NCI-H345 (cell line): ENCODE results near the gene STX2.
A peak's percentile ranks its signal among the peaks of the same experiment; 100 is the strongest.

ENCODE experiments used
- DNase-seq: peaks from one replicate; lab custom pipeline; 2025; lab: John Stamatoyannopoulos, UW

Gene STX2

GRCh38 chr12:130831246-130831645 lies 7.8 kb downstream of the STX2 start:
- DNase-seq = no peak

GRCh38 chr12:130830246-130830551 lies 8.9 kb downstream of the STX2 start:
- DNase-seq = peak; percentile 82

GRCh38 chr12:130829391-130830245 lies 9.4 kb downstream of the STX2 start:
- no peak for DNase-seq

- DNase-seq = no peak
Measured at GRCh38 chr12:130828895-130829294, 10.2 kb downstream of the STX2 start.

- DNase-seq = no peak
Measured at GRCh38 chr12:130827432-130827831, 11.6 kb downstream of the STX2 start.

GRCh38 chr12:130826151-130826801 lies 12.8 kb downstream of the STX2 start:
- DNase-seq = peak; percentile 6

- no peak for DNase-seq
Measured at GRCh38 chr12:130825771-130826150, 13.3 kb downstream of the STX2 start.

GRCh38 chr12:130819681-130820080 lies 19.4 kb downstream of the STX2 start:
- DNase-seq = no peak

GRCh38 chr12:130818635-130819576 lies 20.1 kb downstream of the STX2 start:
- no peak for DNase-seq

GRCh38 chr12:130818272-130818634 lies 20.8 kb downstream of the STX2 start:
- DNase-seq = no peak

- DNase-seq = no peak
Measured at GRCh38 chr12:130817804-130818203, 21.2 kb downstream of the STX2 start.

GRCh38 chr12:130816097-130816496 lies 23.0 kb downstream of the STX2 start:
- no peak for DNase-seq

- DNase-seq = no peak
Measured at GRCh38 chr12:130815028-130815741, 23.9 kb downstream of the STX2 start.

GRCh38 chr12:130813949-130814348 lies 25.1 kb downstream of the STX2 start:
- no peak for DNase-seq

GRCh38 chr12:130813436-130813835 lies 25.6 kb downstream of the STX2 start:
- DNase-seq = no peak

GRCh38 chr12:130809791-130810190 lies 29.3 kb downstream of the STX2 start:
- no peak for DNase-seq

GRCh38 chr12:130807309-130807708 lies 31.7 kb downstream of the STX2 start:
- no peak for DNase-seq

- no peak for DNase-seq
Measured at GRCh38 chr12:130806574-130806973, 32.5 kb downstream of the STX2 start.

GRCh38 chr12:130805635-130806034 lies 33.4 kb downstream of the STX2 start:
- no peak for DNase-seq

- no peak for DNase-seq
Measured at GRCh38 chr12:130804216-130804615, 34.8 kb downstream of the STX2 start.

- no peak for DNase-seq
Measured at GRCh38 chr12:130803702-130804101, 35.3 kb downstream of the STX2 start.

GRCh38 chr12:130800312-130800711 lies 38.7 kb downstream of the STX2 start:
- no peak for DNase-seq
